CD4-positive, alpha-beta T cell treated with Interleukin-12 subunit alpha and Interleukin-12 subunit beta, for 1 hour (primary cell): ENCODE results near the gene CDKAL1.

ENCODE experiments used
- DNase-seq: peaks from one replicate; pipeline ENCODE4 v3.0.0-alpha.2; 2020

Gene CDKAL1

GRCh38 chr6:20997770-20998147, 463.5 kb downstream of the CDKAL1 start:
- no peak for DNase-seq

GRCh38 chr6:20998748-20999448, 464.6 kb downstream of the CDKAL1 start:
- no peak for DNase-seq

- no peak for DNase-seq
Observed at GRCh38 chr6:21000331-21000801, 466.1 kb downstream of the CDKAL1 start.

GRCh38 chr6:21001736-21002135, 467.5 kb downstream of the CDKAL1 start:
- DNase-seq, result no peak

GRCh38 chr6:21003780-21004541, 469.7 kb downstream of the CDKAL1 start:
- no peak for DNase-seq

- no peak for DNase-seq
Observed at GRCh38 chr6:21005816-21006570, 471.7 kb downstream of the CDKAL1 start.

GRCh38 chr6:21019614-21020013, 485.4 kb downstream of the CDKAL1 start:
- DNase-seq, result no peak

GRCh38 chr6:21022343-21023107, 488.3 kb downstream of the CDKAL1 start:
- DNase-seq, result no peak

GRCh38 chr6:21023210-21023609, 489.0 kb downstream of the CDKAL1 start:
- no peak for DNase-seq

- DNase-seq, result no peak
Observed at GRCh38 chr6:21024616-21025015, 490.4 kb downstream of the CDKAL1 start.

GRCh38 chr6:21026576-21027273, 492.5 kb downstream of the CDKAL1 start:
- no peak for DNase-seq

- DNase-seq, result no peak
Observed at GRCh38 chr6:21027507-21027906, 493.2 kb downstream of the CDKAL1 start.

- no peak for DNase-seq
Observed at GRCh38 chr6:21031182-21031581, 496.9 kb downstream of the CDKAL1 start.

GRCh38 chr6:21033084-21033483, 498.8 kb downstream of the CDKAL1 start:
- DNase-seq, result no peak

- no peak for DNase-seq
Observed at GRCh38 chr6:21033575-21034026, 499.3 kb downstream of the CDKAL1 start.

- DNase-seq, result no peak
Observed at GRCh38 chr6:21034345-21034744, 500.1 kb downstream of the CDKAL1 start.

GRCh38 chr6:21037453-21037852, 503.2 kb downstream of the CDKAL1 start:
- no peak for DNase-seq

- no peak for DNase-seq
Observed at GRCh38 chr6:21039926-21040325, 505.7 kb downstream of the CDKAL1 start.

- DNase-seq, result no peak
Observed at GRCh38 chr6:21045135-21045700, 511.0 kb downstream of the CDKAL1 start.

GRCh38 chr6:21046276-21046675, 512.0 kb downstream of the CDKAL1 start:
- no peak for DNase-seq

- no peak for DNase-seq
Observed at GRCh38 chr6:21048047-21048446, 513.8 kb downstream of the CDKAL1 start.

GRCh38 chr6:21049148-21049547, 514.9 kb downstream of the CDKAL1 start:
- no peak for DNase-seq
